ENCODE results near the gene FZD8.

FZD8 gene

GRCh38 chr10:35613597-35614226 is 28.4 kb downstream of the FZD8 start:
- H3K9me3 ChIP-seq (ENCODE audit: control insufficient read depth, low read length), result no peaks in the 10 kb centered on the region

GRCh38 chr10:35613107-35613440 is 29.0 kb downstream of the FZD8 start:
- peaks cover 12% of the 10 kb centered on the region for H3K27me3 ChIP-seq (ENCODE audit: control insufficient read depth, insufficient read depth, low read length)
- no peaks in the 10 kb centered on the region for H3K4me1 ChIP-seq (ENCODE audit: control insufficient read depth, insufficient read depth, low read length)
- H3K4me3 ChIP-seq (ENCODE audit: low read length), result no peak overlapping the region
- no peak overlapping the region for H3K9ac ChIP-seq (ENCODE audit: low read length)
- no peaks in the 10 kb centered on the region for H3K9me3 ChIP-seq (ENCODE audit: control insufficient read depth, low read length)
- no peaks in the 10 kb centered on the region for H3K36me3 ChIP-seq (ENCODE audit: control insufficient read depth, insufficient read depth, low read length)

More at GRCh38 chr10:35613597-35614226, 28.4 kb downstream of the FZD8 start:
- H3K4me3 ChIP-seq (ENCODE audit: low read length), result no peak overlapping the region
- H3K27me3 ChIP-seq (ENCODE audit: control insufficient read depth, insufficient read depth, low read length), result peaks cover 6% of the 10 kb centered on the region
- no peak overlapping the region for H3K9ac ChIP-seq (ENCODE audit: low read length)
- no peaks in the 10 kb centered on the region for H3K36me3 ChIP-seq (ENCODE audit: control insufficient read depth, insufficient read depth, low read length)
- H3K4me1 ChIP-seq (ENCODE audit: control insufficient read depth, insufficient read depth, low read length), result no peaks in the 10 kb centered on the region

GRCh38 chr10:35612385-35613106 is 29.6 kb downstream of the FZD8 start:
- no peak overlapping the region for H3K4me3 ChIP-seq (ENCODE audit: low read length)
- peaks cover 17% of the 10 kb centered on the region for H3K27me3 ChIP-seq (ENCODE audit: control insufficient read depth, insufficient read depth, low read length)
- H3K4me1 ChIP-seq (ENCODE audit: control insufficient read depth, insufficient read depth, low read length), result no peaks in the 10 kb centered on the region
- no peaks in the 10 kb centered on the region for H3K9me3 ChIP-seq (ENCODE audit: control insufficient read depth, low read length)
- no peak overlapping the region for H3K9ac ChIP-seq (ENCODE audit: low read length)
- H3K36me3 ChIP-seq (ENCODE audit: control insufficient read depth, insufficient read depth, low read length), result no peaks in the 10 kb centered on the region

GRCh38 chr10:35611750-35612149 is 30.3 kb downstream of the FZD8 start:
- Histone ChIP-seq H3K9me3 (ENCODE audit: control insufficient read depth, low read length) (no peaks in the 10 kb centered on the region), H3K4me1 (ENCODE audit: control insufficient read depth, insufficient read depth, low read length) (no peaks in the 10 kb centered on the region), H3K36me3 (ENCODE audit: control insufficient read depth, insufficient read depth, low read length) (no peaks in the 10 kb centered on the region), H3K9ac (ENCODE audit: low read length) (no peak overlapping the region), H3K4me3 (ENCODE audit: low read length) (no peak overlapping the region), H3K27me3 (ENCODE audit: control insufficient read depth, insufficient read depth, low read length) (peaks cover 23% of the 10 kb centered on the region)

- Histone ChIP-seq H3K36me3 (ENCODE audit: control insufficient read depth, insufficient read depth, low read length) (no peaks in the 10 kb centered on the region), H3K9me3 (ENCODE audit: control insufficient read depth, low read length) (no peaks in the 10 kb centered on the region), H3K27me3 (ENCODE audit: control insufficient read depth, insufficient read depth, low read length) (peaks cover 23% of the 10 kb centered on the region), H3K9ac (ENCODE audit: low read length) (no peak overlapping the region), H3K4me3 (ENCODE audit: low read length) (no peak overlapping the region), H3K4me1 (ENCODE audit: control insufficient read depth, insufficient read depth, low read length) (no peaks in the 10 kb centered on the region)
Measured at GRCh38 chr10:35608328-35608672, 33.8 kb downstream of the FZD8 start.

- Histone ChIP-seq H3K9ac (ENCODE audit: low read length) (no peak overlapping the region), H3K36me3 (ENCODE audit: control insufficient read depth, insufficient read depth, low read length) (no peaks in the 10 kb centered on the region), H3K27me3 (ENCODE audit: control insufficient read depth, insufficient read depth, low read length) (peaks cover 23% of the 10 kb centered on the region), H3K4me3 (ENCODE audit: low read length) (no peak overlapping the region), H3K4me1 (ENCODE audit: control insufficient read depth, insufficient read depth, low read length) (no peaks in the 10 kb centered on the region), H3K9me3 (ENCODE audit: control insufficient read depth, low read length) (no peaks in the 10 kb centered on the region)
Measured at GRCh38 chr10:35607475-35608327, 34.4 kb downstream of the FZD8 start.

- H3K4me1 ChIP-seq (ENCODE audit: control insufficient read depth, insufficient read depth, low read length), result no peaks in the 10 kb centered on the region
- no peak overlapping the region for H3K9ac ChIP-seq (ENCODE audit: low read length)
- no peak overlapping the region for H3K4me3 ChIP-seq (ENCODE audit: low read length)
- H3K36me3 ChIP-seq (ENCODE audit: control insufficient read depth, insufficient read depth, low read length), result no peaks in the 10 kb centered on the region
- H3K27me3 ChIP-seq (ENCODE audit: control insufficient read depth, insufficient read depth, low read length), result peaks cover 20% of the 10 kb centered on the region
- H3K9me3 ChIP-seq (ENCODE audit: control insufficient read depth, low read length), result no peaks in the 10 kb centered on the region
Measured at GRCh38 chr10:35606430-35606829, 35.7 kb downstream of the FZD8 start.

GRCh38 chr10:35605191-35605590 is 36.9 kb downstream of the FZD8 start, which contains the start of gene GJD4:
GJD4 (plus strand) TSS chr10:35605341; CDS start chr10:35605568, 227 bp downstream.
- peaks cover 20% of the 10 kb centered on the region for H3K27me3 ChIP-seq (ENCODE audit: control insufficient read depth, insufficient read depth, low read length)

GRCh38 chr10:35600193-35600592 is 41.9 kb downstream of the FZD8 start:
- no peaks in the 10 kb centered on the region for H3K27me3 ChIP-seq (ENCODE audit: control insufficient read depth, insufficient read depth, low read length)
- no peak overlapping the region for H3K4me3 ChIP-seq (ENCODE audit: low read length)
- no peaks in the 10 kb centered on the region for H3K4me1 ChIP-seq (ENCODE audit: control insufficient read depth, insufficient read depth, low read length)
- H3K36me3 ChIP-seq (ENCODE audit: control insufficient read depth, insufficient read depth, low read length), result no peaks in the 10 kb centered on the region
- H3K9ac ChIP-seq (ENCODE audit: low read length), result no peak overlapping the region
- H3K9me3 ChIP-seq (ENCODE audit: control insufficient read depth, low read length), result no peaks in the 10 kb centered on the region

More at GRCh38 chr10:35605191-35605590, 36.9 kb downstream of the FZD8 start, which contains the start of gene GJD4:
- no peaks in the 10 kb centered on the region for H3K9me3 ChIP-seq (ENCODE audit: control insufficient read depth, low read length)
- no peaks in the 10 kb centered on the region for H3K4me1 ChIP-seq (ENCODE audit: control insufficient read depth, insufficient read depth, low read length)
- H3K9ac ChIP-seq (ENCODE audit: low read length), result no peak within 1 kb of the TSS
- no peaks in the 10 kb centered on the region for H3K36me3 ChIP-seq (ENCODE audit: control insufficient read depth, insufficient read depth, low read length)
- H3K4me3 ChIP-seq (ENCODE audit: low read length), result no peak within 1 kb of the TSS

- Histone ChIP-seq H3K9ac (ENCODE audit: low read length) (no peak overlapping the region), H3K4me3 (ENCODE audit: low read length) (no peak overlapping the region), H3K4me1 (ENCODE audit: control insufficient read depth, insufficient read depth, low read length) (no peaks in the 10 kb centered on the region), H3K27me3 (ENCODE audit: control insufficient read depth, insufficient read depth, low read length) (no peaks in the 10 kb centered on the region), H3K9me3 (ENCODE audit: control insufficient read depth, low read length) (no peaks in the 10 kb centered on the region), H3K36me3 (ENCODE audit: control insufficient read depth, insufficient read depth, low read length) (no peaks in the 10 kb centered on the region)
Measured at GRCh38 chr10:35598379-35598778, 43.7 kb downstream of the FZD8 start.

GRCh38 chr10:35595106-35595505 is 47.0 kb downstream of the FZD8 start:
- H3K9ac ChIP-seq (ENCODE audit: low read length), result no peak overlapping the region
- no peaks in the 10 kb centered on the region for H3K36me3 ChIP-seq (ENCODE audit: control insufficient read depth, insufficient read depth, low read length)
- H3K4me3 ChIP-seq (ENCODE audit: low read length), result no peak overlapping the region
- H3K4me1 ChIP-seq (ENCODE audit: control insufficient read depth, insufficient read depth, low read length), result no peaks in the 10 kb centered on the region
- no peaks in the 10 kb centered on the region for H3K27me3 ChIP-seq (ENCODE audit: control insufficient read depth, insufficient read depth, low read length)
- no peaks in the 10 kb centered on the region for H3K9me3 ChIP-seq (ENCODE audit: control insufficient read depth, low read length)
